Measurements from ENCODE around the gene ADCY2.

ADCY2 gene

DNA sequence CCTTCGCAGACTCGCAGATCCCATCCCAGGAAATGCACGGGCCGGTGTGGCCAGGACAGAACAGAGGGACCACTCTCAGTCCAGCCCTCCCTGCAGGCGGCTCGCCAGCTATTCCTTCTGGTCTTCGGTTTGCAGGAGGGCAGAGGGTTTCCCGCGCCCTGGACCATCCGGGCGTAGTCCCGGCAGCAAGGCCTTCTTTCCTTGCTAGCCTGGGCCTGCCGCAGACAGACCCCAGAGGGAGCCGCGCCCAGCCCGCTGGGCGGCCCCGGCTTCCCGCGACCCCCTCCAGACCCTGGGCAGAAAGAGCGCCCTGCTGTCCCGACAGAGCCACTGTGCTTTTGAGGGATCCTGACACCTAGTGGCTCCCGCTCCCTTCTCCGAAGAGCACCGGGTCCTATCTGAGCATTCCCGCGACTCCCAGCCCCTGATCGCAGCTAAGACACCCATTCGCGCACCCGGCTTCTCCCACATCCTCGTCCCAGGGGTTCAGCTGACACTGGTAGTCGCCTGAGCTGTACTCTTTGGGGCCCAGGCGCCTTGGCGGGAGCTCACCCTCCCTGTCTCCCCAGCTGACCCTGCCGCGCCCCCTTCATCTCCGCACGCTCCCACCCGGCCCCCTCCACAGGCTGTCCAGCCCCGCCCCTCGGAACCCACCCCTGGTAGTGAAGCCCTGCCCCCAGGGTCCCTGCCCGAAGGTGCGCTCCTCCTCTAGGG, 453.9 kb downstream of the ADCY2 start:
- no peak for DNase-seq

DNA sequence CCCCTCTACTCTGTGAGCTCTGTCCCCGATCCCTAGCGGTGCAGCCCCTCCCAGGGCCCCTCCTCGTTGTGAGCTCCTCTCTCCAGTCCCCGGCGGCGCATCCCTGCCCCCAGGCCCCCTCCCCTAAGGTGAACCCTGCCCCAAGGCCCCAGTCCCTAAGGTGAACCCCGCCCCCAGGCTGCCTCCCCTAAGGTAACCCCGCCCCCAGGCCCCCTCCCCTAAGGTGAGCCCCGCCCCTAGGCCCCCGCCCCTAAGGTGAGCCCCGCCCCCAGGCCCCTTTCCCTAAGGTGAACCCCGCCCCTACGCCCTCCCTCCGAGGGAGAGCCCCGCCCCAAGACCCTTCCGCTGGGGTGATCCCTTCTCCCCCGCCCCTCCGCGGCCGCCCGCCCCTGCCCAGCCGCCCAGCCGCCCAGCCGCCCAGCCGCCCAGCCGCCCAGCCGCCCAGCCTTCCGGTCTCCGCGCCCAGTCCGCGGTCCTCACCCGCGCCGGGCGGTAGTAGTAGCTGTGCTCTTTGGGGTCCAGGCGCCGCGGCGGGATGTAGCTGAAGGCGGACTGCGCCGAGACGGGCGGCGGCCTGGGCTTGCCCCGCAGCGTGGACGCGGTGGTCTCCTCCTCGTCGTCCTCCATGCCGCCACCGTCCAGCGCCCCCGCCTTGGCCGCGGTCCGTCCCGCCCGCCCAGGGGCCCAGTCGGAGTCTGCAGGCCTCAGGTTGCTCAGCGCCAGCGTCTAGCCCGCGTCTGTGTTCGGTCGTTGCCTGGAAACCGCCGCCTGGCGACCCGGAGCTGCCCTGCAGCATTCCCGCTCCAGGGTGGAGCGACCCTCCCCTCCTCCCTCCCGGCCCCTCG, 454.7 kb downstream of the ADCY2 start, which contains the start of gene CFAP90:
Gene CFAP90 (minus strand): TSS at position 739 of the 845 bp plus-strand sequence. CDS start 112 bp downstream, at position 627.
- no peak for DNase-seq

DNA sequence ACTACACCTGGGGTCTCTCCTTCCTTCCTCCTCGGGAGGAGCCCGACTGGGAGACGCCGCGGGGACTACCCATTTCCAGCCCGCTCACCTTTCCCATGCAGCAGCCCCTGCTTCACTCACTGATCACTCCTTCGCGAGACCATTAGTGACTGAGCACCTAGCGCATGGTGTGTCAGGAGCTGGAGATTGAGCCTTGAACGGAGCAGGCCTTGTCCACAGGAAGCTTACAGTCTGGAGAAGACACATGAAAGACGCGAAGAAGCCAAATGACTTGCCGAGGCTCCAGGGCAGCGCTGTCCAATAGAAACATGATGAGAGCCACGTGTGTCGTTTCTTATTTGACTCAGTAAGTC, 455.3 kb downstream of the ADCY2 start:
- no peak for DNase-seq

DNA sequence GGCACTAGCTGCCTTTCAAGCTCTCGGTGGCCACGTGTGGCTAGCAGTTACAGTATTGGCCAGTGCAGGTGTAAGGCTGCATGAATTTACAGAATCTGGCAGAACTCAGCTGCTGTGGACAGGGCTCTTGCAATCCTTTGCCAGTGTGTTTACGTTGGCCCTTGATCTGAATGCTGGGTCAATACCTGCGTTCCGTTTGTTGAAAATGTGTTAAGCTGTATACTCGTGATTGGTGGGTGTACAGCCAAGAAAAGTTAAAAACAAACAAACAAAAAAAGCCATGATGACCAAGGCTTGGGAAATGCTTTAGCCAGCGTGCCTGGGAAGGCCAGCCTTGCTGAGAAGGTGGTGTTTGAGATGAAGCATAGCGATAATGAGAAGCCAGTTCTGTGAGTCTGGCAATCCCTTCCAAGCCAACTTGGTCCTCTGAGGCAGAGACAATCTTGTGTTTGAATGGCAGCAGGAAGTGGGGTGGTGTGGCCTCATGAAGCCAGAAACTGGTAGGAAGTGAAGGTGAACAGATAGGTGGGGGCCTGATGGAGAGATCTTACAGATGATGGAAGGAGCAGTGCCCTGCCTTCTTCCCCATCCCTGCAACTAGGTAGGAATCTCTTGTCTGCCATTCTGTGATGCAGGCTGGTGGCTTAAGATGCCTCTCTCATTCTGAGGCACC, 455.8 kb downstream of the ADCY2 start:
- no peak for DNase-seq

DNA sequence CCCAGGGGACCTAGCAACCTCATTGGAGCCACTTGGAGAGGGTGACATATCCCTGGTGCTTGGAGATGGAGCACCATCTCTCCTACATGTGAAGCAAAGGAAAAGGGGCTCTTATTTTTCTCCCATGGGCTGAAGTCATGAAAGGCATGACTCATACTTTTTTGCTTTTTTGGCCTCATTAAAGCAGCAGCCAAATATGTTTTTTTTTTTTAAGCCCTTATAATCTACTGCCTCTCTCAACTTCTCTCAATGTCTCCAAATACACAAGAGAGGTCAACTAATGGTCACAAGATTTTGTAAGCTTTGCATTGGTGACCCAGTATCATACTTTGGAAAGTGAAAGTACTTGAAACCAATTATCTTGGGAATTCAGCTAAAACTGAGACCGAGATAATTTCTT, 456.6 kb downstream of the ADCY2 start:
- no peak for DNase-seq

DNA sequence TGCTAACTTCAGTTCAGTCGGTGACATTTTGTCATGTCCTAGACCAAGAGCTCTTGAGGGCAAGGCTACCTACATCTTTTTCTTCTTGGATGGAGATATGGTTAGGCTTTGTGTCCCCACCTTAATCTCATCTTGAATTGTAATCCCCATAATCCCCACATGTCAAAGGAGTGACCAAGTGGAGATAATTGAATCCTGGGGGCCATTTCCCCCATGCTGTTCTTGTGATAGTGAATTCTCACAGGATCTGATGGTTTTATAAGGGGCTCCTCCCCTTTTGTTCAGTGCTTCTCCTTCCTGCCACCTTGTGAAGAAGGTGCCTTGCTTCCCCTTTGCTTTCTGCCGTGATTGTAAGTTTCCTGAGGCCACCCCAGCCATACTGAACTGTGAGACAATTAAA, 457.1 kb downstream of the ADCY2 start:
- no peak for DNase-seq

DNA sequence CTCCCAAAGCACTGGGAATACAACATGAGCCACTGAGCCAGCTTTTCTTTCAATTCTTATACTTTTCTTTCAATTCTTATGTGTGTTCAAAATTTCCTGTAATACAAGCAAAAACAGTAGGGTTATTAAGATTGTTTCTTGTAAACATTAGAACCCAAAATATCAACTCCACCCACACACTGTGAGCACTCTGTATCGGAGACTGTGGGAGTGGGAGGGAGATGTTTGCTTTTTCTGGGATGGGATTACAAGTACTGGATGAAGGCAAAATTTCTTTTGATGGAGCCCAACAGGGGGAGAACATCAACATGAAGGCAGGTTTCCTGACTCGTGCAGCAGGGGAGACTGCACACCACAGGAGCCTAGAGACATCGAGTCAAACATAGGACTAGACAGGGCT, 459.7 kb downstream of the ADCY2 start:
- DNase-seq = no peak

DNA sequence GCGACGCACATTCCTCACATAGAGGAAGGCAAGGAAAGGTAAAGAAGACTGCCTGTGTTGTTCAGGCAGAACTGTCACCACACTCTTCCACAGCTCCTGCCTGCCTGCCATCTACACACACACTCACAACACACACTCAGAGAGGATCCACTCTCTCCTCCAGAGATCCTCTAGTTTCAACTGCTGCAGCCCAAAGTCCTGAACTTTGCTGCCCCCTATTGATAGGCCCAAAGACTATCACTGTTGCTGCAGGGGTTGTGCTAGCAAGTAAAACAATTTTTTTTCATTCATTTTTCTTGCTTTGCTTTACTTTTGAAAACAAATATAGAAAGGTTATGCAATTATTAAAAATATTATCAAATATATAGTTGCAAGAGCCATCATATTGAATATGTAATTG, 460.9 kb downstream of the ADCY2 start:
- no peak for DNase-seq

DNA sequence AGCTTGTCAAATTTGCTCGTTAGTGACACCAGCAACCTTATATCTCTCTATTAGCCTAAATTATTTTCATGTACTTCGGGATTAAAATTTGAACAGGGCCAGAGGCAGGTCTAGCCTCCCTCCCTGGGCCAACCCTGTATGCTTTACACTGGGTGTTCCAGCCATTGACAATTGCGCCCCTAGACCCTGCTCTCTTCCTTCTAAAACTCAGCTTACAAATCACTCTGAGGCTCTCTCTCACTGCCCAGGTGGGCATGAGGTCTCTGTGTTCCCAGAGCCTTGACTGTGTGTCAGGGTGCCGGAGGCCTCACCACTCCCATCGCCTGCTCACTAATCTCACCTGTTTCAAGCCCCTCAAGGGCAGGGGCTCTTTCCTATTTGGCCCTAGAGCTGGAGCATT, 461.4 kb downstream of the ADCY2 start:
- DNase-seq = no peak

DNA sequence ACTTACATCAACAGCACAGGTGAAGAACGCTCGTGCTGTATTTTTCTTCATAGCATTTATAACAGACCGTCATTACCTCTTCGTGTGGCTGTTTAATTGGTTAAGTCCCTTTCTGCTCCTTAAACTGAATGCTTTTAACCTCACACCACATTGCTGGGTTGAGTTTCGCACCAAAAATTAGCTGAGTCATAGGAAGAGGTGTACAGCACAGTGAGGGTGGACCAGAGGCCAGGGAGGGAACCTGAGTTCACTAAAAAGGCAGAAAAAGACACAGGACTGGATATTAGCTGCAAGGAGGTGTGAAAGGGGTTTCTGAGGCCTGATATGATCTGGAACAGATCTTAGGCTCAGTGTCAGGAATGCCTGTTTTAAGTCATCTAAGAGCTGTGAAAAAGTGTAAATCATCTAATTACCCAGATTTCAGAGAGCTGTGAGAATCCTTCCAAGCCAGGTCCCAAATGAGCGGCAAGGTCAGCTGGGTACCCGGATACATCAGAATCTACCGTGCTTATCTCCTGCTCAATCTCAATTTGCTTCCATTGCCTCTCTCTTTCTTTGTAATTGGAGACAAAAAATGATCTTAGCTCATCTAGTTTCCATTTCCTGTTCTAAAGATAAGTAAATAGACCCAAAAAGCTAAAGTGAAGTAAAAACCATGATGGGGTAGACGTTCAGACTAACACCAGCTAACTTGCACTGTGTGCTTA, 462.1 kb downstream of the ADCY2 start:
- DNase-seq = no peak

DNA sequence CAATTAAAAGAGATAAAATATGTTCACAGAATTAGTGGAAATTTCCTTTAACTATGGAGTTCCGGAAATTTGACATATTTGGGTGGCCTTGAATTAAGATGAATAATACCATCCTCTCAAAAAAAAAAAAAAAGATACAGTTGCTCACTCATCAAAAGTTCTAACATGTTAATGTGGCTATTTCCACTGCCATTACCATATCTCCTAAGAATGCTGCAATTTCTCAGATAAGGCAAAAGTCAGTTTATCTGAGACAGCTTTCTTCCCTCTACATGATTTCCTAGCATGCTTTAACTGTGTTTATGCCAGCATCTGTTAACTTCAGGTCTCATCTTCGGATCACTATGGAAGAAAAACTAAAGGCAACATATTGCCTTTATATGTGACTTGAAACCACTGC, 470.3 kb downstream of the ADCY2 start:
- DNase-seq = no peak

DNA sequence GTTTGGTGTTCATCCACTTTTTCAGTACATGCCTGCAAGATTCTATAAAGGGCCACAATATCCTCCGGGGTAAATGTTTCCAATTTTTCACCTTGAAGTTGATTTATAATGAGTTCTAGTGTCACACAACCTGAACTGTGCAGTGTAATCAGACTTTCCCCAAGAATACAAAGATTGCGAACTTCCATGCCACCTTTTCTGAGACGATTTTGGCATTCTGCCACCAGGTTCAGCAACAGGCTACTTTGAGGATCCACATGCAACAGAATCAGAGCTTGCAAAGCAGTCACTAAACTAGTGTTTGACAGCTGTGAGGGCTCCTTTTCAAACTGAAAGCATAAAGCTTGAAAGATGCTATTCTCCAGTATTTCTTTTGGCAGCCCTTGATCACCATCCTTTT, 471.3 kb downstream of the ADCY2 start:
- DNase-seq = no peak

DNA sequence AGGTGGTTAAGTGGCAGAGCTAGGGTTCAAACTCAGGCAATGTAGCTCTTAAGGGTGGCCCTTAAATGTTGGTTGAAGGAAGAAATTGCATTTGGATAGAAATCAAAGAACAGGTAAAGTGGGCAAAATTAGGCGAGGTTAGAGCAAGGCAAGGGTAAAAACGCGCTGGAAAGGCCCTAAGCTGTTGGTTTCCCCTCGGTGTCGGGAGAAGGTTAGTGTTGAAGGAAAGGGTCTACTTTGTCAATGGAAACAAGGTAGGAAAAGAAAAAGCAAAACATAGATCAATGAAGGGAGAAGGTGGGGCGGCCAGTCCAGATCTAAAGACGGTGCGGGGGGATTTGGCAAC, 472.5 kb downstream of the ADCY2 start:
- no peak for DNase-seq

DNA sequence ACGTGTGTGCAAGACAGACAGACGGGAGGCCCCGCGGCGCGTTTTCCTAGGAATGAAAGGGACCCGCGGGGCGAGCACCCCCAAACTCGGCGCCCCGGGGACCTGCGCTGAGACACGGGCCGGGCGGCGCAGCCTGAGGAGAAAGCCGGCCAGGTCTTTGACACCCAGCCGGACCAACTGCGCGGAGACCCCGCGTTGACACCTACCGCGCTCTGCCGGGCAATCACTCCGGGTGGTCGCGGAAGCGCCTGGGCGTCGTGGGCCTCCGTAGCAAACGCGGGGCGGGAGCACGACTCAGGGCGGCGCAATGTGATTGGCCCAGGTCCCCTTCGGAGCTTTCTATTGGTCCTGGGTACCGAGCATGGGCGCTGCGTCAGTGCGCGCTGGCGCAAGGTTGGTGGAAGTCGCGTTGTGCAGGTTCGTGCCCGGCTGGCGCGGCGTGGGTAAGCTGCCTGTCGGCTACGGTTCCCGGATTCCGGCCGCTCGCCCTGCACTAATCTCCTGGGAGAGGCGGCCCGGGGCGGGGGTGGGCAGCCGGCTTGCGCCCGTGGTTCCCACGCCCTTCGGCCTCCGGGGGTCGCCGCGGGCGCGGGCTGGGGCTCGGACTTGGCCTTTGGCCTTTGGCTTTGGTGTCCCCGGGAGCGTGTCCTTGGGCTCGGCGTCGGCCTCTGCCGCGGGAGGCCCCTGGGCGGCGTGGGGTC, 473.0 kb downstream of the ADCY2 start, which contains the start of the genes FASTKD3 and MTRR:
Gene FASTKD3 (minus strand): TSS at position 259 of the 701 bp plus-strand sequence. CDS start 948 bp downstream, outside the sequence.
Gene MTRR (plus strand): TSS at position 376 of the 701 bp plus-strand sequence. CDS start 1,647 bp downstream, outside the sequence.
- peak; percentile 93 for DNase-seq

DNA sequence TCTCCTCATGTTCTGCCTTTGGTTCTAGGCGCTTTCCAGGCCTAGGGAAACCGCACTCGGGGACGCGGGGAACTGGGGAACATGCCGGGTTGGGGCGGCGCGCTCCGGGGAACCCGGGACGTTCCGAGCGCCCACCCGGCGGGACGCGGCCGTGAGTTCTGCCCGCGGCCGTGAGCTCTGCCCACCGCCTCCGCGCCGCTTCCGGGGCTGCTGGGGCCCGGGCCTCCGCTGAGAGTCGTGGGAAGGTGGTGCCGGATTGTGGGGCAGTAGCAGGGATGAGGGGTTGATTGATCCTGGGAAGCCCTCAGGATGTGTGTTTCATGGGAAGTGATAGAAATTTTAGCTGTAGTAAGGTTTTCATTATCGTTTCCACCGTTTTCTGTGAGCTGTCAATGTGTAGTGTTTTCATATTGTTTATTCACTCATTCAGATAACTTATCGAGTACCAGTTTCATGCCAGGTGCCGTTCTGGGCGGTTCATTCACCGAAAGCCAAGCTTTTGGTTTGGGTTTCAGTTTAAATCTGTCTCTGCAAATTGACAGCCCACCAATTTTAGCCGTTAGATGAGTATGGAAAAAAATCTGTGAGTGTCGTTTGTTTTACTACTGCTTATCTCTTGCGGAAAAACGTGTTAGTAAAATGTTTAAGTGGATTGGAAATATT, 473.7 kb downstream of the ADCY2 start:
- peak; percentile 57 for DNase-seq

DNA sequence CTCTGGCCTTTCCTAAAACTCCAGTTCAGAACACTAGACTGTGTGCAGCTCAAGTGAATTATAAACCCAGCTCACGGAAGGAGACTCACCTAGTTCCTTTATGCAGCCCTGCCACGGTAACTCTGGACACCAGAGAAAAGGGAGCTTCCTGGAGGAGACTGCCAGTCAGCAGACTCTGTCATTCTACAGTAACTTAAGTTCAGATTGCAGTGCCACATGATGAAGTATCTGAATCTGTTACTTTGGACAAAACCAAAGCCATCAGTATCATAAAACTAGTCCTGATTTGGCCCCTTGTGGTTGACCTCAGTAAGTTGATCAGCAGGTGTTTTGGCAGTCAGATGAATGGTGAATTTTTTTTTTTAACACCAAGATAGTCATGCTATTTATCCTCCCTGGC, 475.7 kb downstream of the ADCY2 start:
- no peak for DNase-seq

DNA sequence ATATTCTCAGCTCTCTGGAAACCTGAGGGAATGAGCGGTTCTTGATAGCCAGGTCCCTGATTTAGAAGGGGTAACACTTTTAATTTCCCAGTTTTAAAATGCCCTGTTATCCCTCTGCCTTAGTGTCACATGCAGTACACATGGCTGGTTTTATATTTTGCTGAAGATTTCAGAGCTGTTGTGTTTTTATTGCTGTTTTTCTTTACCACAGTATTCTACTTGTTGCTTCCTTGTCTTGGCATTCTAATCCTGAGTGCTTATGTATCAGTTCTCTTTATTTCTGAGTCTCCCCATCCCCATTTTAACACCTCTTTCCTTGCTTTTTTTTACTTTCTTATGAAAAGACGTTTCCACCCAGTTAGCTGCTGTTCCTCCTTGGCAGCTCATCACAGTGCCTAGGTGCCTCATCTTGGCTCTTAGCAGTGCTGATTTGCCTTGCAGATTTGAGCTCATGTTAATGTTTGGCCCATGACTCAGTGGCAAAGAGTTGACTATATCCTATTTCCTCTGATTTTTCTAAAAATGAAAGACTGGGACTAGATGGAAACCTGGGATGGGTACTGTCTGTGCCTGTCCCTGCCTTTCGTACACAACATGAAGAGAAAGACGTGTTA, 476.7 kb downstream of the ADCY2 start:
- no peak for DNase-seq

DNA sequence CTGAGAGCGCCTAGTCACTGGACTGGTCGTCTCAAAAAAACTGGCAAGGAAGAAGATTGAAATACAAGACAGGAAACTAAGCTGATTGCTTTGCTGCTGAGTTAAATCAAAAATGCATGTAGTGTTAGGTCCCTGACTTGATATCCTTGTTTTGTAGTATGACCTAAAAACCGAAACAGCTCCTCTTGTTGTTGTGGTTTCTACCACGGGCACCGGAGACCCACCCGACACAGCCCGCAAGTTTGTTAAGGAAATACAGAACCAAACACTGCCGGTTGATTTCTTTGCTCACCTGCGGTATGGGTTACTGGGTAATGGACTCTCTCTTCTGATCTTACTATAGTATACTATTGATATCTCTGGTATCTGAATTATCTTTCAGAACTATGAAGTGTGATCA, 477.3 kb downstream of the ADCY2 start:
- peak; percentile 61 for DNase-seq

DNA sequence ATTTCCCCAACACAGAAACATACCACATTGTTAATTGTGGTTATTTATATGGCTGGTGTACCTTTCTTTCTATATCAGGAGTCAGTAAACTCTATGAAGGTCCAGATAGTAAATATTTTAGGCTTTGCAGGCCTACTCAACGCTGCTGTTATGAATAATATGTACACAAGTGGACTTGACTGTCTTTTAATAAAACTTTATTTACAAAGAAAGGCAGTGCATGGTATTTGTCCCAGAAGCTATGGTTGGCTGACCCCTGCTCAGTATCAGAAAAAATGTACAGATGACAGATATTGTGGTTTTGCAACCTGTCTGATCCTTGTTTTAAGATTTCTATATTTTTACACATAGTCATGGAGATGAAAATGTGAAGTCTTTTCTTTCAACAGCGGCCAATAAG, 478.7 kb downstream of the ADCY2 start:
- no peak for DNase-seq

DNA sequence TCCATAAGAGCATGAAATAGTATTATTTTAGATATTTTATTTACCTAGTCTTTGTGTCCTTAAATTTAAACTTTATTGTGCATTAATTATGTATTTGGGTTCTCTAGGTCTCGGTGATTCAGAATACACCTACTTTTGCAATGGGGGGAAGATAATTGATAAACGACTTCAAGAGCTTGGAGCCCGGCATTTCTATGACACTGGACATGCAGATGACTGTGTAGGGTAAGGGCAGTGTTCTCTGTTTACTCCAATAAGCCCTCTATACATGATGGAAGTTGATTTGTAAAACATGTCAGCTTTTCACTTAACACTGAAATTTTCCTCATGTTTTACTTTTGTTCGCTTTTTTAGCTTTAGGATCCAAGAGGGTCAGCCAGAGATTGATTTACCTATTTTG, 479.2 kb downstream of the ADCY2 start:
- DNase-seq = no peak

DNA sequence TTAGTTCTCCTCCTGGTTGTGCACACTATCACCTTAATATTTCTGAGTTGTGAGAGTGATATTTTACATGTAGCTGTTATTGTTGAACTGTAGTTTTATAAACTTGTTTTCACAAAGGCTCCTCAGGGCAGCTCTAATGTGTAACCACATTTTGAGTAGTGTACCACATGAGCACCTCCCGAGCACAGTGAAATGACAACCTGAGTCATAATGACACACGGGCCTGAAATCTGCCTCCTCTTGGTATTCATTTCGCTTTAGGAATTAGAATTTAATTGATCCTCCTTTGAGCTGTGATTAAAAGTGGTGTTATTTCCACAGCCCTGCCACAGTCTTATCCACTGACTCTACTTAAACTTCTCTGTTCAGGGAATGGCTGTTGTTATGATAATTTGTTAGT, 480.9 kb downstream of the ADCY2 start:
- no peak for DNase-seq
